HL-60 (cell line): ENCODE measurements around the gene BUD31.

Experiments
- DNase-seq, 2 experiments: peaks; one replicate each; pipeline ENCODE4 v3.0.0-alpha.2; 2010 to 2020; ENCODE audit warnings: low read depth in 1 of 2, low spot score in 1 of 2
- H3K27ac ChIP-seq: fragments of 250-450 bp; sonication (Bioruptor Pico); replicated peaks from 2 replicates; pipeline ENCODE4 v1.5.1; 2020; ENCODE audit warnings: mild to moderate bottlenecking, moderate library complexity
- H3K27me3 ChIP-seq: fragments of 250-450 bp; sonication (Bioruptor Pico); 2 replicates; pipeline ENCODE4 v1.5.1; 2021; ENCODE audit warnings: mild to moderate bottlenecking, moderate library complexity; ENCODE audit not compliant: insufficient read depth, poor library complexity, severe bottlenecking
- H3K4me3 ChIP-seq: replicated peaks from 2 replicates; pipeline ENCODE4 v1.5.1; 2011; ENCODE audit warnings: mild to moderate bottlenecking, control low read depth, low read length; ENCODE audit not compliant: insufficient read depth
- GABPA ChIP-seq: IDR thresholded peaks from 2 replicates; pipeline ENCODE4 v1.6.1; 2012; ENCODE audit warnings: low read depth
- POLR2AphosphoS5 ChIP-seq: IDR thresholded peaks from 2 replicates; pipeline ENCODE4 v1.6.1; 2012; ENCODE audit warnings: low read depth
- REST ChIP-seq: IDR thresholded peaks from 2 replicates; pipeline ENCODE4 v1.6.1; 2012; ENCODE audit warnings: low read depth; ENCODE audit not compliant: insufficient replicate concordance
- SPI1 ChIP-seq: IDR thresholded peaks from 2 replicates; pipeline ENCODE4 v1.6.1; 2012; ENCODE audit warnings: low read depth, mild to moderate bottlenecking, borderline replicate concordance
- TF ChIP-seq, protein P1 (sequence below): IDR thresholded peaks from one replicate; pipeline ENCODE4 v1.5.1; 2011; ENCODE audit warnings: low read length, control low read depth, inconsistent platforms; ENCODE audit not compliant: insufficient read depth

Gene BUD31

DNA sequence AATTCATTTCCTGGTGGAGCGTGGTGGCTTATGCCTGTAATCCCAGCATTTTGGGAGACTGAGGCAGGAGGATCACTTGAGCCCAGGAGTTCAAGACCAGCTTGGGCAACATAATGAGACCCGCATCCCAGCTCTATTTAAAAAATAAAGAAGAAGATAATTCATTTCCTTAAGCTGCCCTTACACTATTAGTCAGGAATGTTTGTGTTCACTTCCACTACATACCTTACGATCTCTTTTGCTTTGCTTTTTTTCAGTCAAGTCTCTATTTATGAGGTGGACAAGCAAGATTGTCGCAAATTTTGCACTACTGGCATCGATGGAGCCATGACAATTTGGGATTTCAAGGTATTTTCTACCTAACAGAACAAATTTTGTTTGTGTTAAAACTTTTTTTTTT, 45.5 kb upstream of the BUD31 start:
- no peaks in the 10 kb centered on the region for H3K27me3 ChIP-seq
- no peak overlapping the region for H3K27ac ChIP-seq
- TF ChIP-seq REST, result no peak
- no peak for TF ChIP-seq GABPA
- TF ChIP-seq POLR2AphosphoS5, result no peak
- TF ChIP-seq, protein P1, sequence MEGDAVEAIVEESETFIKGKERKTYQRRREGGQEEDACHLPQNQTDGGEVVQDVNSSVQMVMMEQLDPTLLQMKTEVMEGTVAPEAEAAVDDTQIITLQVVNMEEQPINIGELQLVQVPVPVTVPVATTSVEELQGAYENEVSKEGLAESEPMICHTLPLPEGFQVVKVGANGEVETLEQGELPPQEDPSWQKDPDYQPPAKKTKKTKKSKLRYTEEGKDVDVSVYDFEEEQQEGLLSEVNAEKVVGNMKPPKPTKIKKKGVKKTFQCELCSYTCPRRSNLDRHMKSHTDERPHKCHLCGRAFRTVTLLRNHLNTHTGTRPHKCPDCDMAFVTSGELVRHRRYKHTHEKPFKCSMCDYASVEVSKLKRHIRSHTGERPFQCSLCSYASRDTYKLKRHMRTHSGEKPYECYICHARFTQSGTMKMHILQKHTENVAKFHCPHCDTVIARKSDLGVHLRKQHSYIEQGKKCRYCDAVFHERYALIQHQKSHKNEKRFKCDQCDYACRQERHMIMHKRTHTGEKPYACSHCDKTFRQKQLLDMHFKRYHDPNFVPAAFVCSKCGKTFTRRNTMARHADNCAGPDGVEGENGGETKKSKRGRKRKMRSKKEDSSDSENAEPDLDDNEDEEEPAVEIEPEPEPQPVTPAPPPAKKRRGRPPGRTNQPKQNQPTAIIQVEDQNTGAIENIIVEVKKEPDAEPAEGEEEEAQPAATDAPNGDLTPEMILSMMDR, result no peak
- no peak for TF ChIP-seq SPI1
- no peak overlapping the region for H3K4me3 ChIP-seq
- DNase-seq, result no peak

GRCh38 chr7:99365318-99366141, 43.2 kb upstream of the BUD31 start:
- no peak overlapping the region for H3K4me3 ChIP-seq
- TF ChIP-seq SPI1 (no peak), REST (no peak), GABPA (no peak)
- TF ChIP-seq, protein P1, result peak; percentile 38
- DNase-seq, result peak in 1 of 2 experiments; percentile 51
- H3K27ac ChIP-seq, result no peak overlapping the region
- H3K27me3 ChIP-seq, result no peaks in the 10 kb centered on the region

DNA sequence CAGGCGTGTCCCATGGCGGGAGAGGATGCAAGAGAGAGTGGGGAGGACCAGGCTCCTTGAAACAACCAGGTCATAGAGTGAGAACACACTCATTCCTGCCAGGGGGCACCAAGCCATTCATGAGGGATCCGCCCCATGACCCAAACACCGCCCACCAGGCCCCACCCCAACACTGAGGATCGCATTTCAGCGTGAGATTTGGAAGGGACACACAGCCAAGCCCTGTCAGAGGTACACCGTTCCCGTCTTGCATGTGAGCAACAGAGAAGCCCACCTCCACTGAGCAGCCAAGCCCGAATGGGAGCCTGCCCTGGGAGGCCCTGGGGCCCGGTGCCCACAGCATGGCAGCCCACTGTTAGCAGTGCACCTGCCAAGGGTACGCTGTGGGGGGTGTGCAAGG, 42.1 kb upstream of the BUD31 start:
- TF ChIP-seq, protein P1, result no peak
- TF ChIP-seq GABPA, result no peak
- TF ChIP-seq SPI1, result no peak
- no peak for TF ChIP-seq POLR2AphosphoS5
- no peak for TF ChIP-seq REST
- Histone ChIP-seq H3K4me3 (no peak overlapping the region), H3K27me3 (no peaks in the 10 kb centered on the region), H3K27ac (no peak overlapping the region)
- no peak for DNase-seq
